ENCODE results near the gene BEND7. TPM values are rescaled to one million over a fixed set of nuclear protein-coding genes. Genes with fewer than 3 reads are reported as not detected.

The BEND7 gene
- polyA plus RNA-seq, 3 donors: 30.5 to 39.7 (median 37.9) TPM

DNA sequence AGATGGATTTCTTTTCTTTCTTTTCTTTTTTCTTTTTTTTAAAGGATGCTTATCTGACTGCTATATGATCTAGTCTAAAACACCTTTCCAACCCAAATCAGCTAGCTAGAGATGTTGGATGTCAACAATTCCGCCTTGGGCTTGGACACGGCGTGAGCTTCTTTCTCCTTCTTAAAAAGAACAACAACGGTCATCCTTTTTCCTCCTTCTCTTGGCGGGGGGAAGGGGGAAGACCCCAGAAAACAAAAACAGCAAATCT lies 1.0 kb downstream of the BEND7 start:
- no peak for DNase-seq (ENCODE audit: extremely low read depth in 1 of 11, low read depth in 9 of 11, low spot score in 4 of 11)

DNA sequence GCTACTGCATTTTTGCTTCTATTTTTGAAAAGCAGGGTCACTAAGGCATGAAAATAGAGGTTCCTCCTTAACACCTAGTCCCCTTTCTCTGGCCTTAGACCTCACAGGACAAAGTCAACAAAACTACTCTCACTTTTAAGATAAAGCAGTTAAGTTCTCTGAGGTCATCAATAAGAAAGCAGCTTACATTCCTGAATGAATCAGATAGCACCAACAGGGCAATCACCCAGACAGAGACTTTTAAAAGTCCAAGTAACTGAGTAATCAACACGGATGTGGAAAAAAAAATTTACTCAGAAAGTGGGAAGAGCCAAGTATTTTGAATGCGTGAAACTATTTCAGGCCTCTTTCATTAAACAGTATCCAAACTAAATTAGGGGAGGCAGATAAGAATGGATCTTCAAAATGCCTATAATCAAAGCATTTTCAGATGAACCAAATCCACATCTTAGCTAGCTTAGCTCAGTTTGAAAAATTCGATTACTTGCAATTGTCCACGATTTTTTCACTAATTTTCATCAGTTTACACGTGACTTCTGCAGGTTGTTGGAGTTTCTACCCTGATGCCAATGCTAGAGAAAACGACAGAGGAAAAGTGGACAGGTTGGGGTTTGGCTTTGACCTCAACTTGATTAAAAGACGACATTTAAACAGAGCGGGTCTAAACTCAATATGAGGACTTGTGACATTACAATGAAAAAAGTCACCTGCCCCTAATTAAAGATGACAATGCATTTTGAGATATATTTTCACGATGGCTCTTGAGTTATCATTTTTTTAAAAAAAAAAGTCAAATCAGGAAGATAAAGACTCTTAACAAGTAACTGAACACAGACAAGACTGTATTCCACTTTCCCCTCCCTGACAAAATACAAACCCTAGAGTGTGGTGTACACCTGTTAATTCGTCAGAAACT lies 1.6 kb downstream of the BEND7 start:
- DNase-seq (ENCODE audit: extremely low read depth in 1 of 11, low read depth in 9 of 11, low spot score in 4 of 11): no peak

DNA sequence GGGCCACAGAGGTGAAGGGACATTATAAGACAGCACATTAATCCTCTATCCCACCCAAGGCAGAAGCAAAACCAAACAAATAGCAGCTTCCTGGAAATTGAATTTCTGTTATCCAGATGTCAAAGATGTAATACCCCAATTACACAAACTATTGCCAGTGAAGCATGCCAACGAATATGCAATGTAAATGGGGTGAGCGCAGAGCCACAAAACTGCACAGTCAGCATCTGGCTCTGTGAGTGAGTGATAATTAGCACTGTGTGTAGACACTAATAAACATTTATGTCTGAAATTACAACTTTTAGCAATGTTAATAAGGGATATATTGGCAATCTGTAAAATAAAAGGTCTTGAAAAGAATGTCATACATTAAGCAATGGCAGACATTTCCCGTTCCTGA lies 3.2 kb downstream of the BEND7 start:
- no peak for DNase-seq (ENCODE audit: extremely low read depth in 1 of 11, low read depth in 9 of 11, low spot score in 4 of 11)

DNA sequence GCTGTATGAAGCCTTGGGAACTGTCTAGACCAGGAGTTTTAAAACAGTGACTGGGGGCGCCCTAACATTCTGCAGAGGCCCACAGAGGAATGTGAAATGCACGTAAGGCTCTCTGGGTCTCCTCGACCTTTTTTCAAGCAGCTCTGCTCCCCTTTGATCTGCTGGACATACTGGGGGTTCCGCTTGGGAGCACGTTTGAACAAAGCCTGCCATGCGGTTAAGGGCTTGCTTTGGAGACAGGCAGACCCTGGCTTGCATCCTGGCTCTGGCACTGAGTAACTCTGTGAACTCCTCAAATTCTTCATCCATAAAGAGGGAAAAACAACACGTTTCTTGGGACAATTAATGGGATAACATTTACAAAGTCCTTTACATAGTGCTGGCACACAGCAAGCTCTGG lies 7.8 kb downstream of the BEND7 start:
- DNase-seq (ENCODE audit: extremely low read depth in 1 of 11, low read depth in 9 of 11, low spot score in 4 of 11): peak in 1 of 11 donors; percentile 5

DNA sequence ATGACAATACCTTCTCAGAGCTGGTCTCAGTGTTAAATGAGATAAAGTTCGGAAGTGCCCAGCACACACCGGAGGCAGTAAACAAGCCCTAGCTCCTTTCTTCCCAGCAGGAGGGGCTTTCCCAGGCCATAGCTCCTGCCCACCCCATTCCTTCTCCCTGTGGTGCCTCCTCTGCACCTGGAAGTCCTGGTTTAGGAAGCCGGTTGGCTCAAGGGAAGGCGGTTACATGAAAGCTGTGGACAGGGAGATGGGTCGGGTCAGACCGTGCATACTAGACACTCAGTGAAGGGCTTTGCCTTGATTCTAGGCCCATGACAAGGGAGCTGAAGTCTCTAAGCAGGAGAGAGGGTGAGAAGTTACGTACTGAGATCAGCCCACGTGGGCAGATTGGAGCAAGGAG lies 8.6 kb downstream of the BEND7 start:
- DNase-seq (ENCODE audit: extremely low read depth in 1 of 11, low read depth in 9 of 11, low spot score in 4 of 11): no peak

DNA sequence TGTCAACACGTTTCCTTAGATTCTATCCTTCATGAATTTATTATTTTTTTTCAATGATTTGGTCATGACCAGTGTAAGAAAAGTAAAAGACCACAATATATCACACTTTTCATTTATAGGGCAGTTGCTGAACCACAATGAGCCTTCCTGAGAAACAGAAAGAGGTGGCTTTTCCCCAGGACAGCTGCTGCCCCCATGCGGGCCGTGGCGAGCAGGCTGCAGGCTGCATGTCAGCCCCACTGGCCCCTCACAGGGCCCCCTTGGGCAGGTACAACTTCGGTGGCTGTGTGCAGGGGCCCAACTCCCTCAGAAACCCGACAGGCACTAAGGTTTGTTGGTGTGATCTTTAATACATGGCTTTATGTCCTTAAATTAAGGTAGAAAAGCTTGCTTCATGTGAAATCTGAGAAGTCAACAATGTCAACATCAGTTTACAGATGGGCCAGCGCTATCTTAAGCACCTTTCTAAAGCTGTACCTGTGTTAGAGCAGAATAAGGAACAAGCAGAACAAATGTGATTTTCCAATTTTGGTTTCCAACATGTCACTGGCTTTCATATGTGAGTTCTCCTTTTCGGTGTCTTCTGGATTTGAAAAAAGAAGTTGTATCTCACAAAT lies 10.6 kb downstream of the BEND7 start:
- DNase-seq (ENCODE audit: extremely low read depth in 1 of 11, low read depth in 9 of 11, low spot score in 4 of 11): peak in 1 of 11 donors; percentile 7

DNA sequence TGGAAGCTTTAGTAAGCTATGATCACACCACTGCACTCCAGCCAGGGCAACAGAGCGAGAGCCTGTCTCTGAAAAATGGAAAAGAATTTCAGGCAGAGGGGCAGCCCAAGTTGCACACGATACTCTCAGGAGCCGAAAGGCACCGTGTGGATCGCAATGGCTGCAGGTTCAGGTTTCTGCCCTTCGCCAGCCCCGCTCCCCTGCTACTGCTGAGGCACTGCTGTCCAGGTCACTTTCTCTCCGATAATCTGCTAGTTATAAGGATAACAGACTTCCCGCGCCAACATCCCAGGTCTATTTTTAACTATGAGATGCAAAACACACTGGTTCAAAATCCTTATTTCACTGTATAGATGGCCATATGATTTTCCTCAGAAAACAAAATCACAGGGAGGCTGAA lies 11.1 kb downstream of the BEND7 start:
- no peak for DNase-seq (ENCODE audit: extremely low read depth in 1 of 11, low read depth in 9 of 11, low spot score in 4 of 11)

DNA sequence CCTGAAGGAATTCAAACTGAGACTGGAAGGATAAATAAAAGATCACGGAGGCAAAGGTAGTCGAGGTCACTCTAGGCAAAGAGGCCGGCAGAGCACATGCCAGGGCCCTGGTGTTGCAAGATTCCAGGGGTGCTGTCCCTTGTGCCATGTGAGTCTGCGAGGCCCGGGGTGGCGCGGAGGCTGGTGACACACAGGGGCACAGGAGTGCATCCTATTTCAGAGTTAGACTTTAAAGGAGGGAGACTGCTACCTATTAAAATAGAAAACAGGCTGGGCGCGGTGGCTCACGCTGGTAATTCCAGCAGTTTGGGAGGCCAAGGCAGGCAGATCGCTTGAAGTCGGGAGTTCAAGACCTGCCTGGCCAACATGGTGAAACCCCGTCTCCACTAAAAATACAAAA lies 12.6 kb downstream of the BEND7 start:
- DNase-seq (ENCODE audit: extremely low read depth in 1 of 11, low read depth in 9 of 11, low spot score in 4 of 11): no peak

DNA sequence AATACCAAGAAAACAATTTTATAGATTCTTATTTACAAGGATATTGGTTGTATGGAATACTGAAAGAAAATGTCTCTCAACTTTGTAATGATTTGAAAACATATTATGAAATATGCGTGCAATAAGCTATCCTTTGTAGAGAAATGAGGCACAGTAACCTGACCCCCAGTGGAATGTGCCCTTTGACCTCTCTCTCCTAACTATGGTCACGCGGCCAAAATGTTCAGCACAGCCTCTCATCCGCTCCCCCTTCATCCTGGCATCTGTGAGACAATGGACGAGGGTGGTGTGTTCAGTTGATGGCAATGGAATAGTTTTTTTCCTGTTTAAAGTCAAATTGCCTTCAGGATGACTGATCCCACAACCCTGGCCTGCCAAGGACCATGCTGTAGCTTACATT lies 13.3 kb downstream of the BEND7 start:
- DNase-seq (ENCODE audit: extremely low read depth in 1 of 11, low read depth in 9 of 11, low spot score in 4 of 11): no peak

DNA sequence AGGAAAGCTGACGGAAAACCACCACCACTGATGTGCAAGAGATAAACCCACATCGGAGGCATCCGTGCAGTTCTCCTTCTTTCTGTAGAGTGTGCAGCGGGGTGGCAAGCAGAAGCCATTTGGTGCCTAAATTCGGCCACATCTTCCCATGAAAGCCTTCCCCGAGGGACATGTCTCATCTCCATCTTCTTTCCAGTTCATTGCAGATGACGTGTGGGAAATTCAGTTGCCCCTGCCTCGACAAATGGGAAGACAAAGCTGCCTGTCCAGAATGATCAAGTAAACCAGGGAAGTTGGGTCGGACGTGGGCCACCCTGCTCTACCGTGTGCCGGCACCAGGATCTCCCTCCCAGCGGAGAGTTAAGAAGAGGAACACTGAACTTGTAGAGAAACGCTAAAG lies 14.5 kb downstream of the BEND7 start:
- DNase-seq (ENCODE audit: extremely low read depth in 1 of 11, low read depth in 9 of 11, low spot score in 4 of 11): no peak

DNA sequence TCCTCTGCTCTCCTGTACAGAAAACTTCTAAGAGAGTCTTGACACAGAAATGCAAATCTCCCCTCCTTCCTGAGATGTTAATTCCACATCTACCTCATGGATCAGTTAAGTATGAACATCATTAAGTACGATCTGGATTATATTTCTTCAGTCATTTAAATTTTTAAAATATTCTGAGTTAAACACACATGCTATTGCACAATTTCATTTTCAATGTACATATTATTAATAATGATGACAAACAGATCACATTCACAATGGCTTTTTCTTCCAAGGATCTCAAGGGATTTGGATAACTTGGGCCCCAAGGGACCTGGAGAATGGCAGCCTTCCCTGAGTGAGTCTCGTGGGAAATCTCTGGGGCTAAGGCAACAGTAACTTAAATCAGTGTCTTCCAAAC lies 16.2 kb downstream of the BEND7 start:
- DNase-seq (ENCODE audit: extremely low read depth in 1 of 11, low read depth in 9 of 11, low spot score in 4 of 11): no peak

DNA sequence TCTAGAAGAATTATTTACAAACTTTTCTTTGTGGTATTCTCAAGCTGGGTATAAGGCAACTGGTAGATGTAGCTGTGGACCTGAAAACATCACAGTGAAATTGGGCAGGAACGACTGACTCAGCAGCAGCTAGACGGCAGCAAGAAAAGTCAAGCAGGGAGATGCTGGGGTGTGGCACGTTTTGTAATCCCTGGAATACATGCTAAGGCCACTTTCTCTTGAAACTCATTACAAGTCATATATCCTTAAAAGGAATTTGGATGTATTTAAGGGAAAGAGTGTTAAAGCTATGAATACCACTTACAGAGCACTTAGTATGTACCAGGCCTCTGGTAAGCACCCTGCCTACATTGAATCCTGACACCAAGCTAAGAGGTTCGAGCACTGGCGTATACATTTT lies 17.4 kb downstream of the BEND7 start:
- no peak for DNase-seq (ENCODE audit: extremely low read depth in 1 of 11, low read depth in 9 of 11, low spot score in 4 of 11)

DNA sequence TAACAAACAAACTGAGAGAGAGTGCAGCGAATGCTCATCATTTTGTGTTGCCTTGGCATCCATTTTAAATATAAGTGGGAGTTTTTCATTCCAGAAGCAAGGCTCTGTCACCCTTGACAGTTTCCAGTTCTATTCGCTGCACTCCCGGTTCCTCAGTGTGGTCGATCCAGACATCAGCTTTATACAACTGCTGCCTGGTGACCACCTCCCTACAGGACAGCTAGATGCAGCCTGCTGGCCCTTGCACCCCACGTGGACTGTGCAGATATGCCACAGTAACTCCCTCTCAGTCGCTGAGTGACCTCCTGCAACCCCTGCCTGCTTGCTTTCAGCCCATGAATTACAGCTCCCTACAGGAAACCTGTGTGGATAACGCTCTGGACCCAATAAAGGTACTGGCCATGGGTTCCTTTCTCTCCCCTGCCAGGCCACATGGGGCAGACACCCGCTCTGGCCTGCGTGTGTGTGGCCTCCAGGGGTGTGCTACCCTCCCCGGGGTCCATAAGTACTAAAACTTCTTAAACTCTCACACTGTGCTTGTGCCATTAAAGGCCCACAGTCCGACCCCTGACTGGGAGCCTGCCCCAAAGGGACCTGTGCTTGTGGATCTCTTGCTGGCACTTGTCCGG lies 23.6 kb downstream of the BEND7 start:
- peak in 1 of 11 donors; percentile 20 for DNase-seq (ENCODE audit: extremely low read depth in 1 of 11, low read depth in 9 of 11, low spot score in 4 of 11)

DNA sequence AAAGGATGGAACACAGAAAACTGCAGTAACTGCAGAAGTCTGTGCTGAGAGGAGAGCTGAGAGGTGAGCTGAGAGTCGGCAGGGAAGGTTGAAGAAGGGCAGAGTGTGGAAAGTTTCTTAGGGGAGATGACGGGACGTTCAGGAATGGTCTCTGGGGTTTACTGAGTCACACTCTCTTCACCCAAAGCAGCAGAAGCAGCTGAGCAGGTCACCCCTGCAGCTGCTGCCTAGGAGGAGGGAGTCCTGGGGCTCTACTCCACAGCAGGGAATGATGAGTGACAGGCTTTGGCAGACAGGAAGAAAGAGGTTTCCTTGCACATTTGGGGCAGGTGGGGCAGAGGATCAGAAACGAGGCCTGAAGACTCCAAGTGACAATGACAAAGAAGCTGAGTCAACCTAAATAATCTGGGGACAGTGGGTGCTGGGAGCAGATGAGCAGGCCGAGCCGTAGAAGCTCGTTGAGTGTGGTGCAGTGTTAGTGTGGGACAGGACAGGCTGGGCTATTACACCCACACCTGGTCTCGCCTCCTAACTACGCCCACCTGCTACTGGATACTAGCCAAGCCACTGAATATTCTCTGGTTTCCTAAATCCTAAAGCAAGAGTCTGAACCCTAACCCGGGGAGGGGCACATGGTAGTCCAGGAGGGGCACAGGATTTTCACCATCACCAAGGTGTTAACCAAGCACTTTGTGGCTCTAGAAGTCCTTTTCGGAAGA lies 24.9 kb downstream of the BEND7 start:
- DNase-seq (ENCODE audit: extremely low read depth in 1 of 11, low read depth in 9 of 11, low spot score in 4 of 11): no peak

DNA sequence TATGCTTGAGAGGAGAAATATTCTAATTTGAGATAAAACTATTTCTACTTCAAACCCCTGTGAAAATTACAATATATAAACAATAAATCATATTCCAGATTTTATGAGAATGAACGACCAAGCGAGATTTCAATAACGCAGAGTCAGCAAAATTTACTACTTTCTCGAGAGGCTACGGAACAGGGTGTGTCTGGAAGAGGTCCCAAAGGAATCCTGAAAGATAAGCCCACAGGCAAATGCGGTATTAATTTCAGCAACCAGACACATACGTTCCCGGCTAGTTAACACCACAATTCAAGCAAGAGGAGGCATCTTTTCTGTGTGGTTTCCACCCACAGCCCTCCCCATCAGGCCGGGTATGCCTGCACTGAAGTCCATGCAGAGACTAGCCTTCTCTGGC lies 26.4 kb downstream of the BEND7 start:
- no peak for DNase-seq (ENCODE audit: extremely low read depth in 1 of 11, low read depth in 9 of 11, low spot score in 4 of 11)

DNA sequence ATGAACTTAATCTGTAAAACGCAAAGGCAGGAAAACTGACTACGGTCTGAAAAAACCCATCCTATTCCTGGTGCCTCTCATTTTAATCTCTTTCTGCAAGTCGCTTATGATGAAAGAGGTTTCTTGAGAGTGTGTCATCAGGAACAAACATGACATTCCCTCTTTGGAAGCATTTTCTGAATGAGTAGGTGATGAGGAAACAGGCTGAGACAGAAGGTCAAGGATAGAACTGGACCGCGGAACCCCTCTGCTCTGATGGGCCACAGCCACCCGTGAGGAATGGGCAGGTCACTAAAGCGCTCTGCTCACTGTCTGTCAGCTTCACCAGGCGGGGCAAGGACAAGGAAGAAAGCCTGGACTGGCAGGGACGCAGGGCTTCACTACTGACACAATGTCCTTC lies 28.6 kb downstream of the BEND7 start:
- DNase-seq (ENCODE audit: extremely low read depth in 1 of 11, low read depth in 9 of 11, low spot score in 4 of 11): no peak

DNA sequence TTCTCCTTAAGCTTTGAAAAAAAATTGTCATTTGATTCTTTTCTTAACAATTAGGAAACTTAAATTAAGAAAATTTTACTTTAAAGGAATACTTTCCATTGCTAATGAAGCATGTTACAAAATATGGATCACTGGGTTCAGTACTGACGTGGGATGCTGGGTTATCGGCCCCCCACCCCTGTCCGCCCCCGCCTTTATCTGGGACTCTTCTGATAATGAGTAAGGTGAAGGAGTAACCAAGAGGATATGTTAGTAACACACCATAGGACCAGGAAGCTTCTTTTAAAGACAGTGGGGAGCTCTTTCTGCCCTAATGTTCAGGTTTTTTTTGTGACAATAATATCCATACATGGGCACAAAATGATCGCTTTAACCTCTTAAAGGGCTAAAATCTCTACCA lies 29.7 kb downstream of the BEND7 start:
- DNase-seq (ENCODE audit: extremely low read depth in 1 of 11, low read depth in 9 of 11, low spot score in 4 of 11): no peak

DNA sequence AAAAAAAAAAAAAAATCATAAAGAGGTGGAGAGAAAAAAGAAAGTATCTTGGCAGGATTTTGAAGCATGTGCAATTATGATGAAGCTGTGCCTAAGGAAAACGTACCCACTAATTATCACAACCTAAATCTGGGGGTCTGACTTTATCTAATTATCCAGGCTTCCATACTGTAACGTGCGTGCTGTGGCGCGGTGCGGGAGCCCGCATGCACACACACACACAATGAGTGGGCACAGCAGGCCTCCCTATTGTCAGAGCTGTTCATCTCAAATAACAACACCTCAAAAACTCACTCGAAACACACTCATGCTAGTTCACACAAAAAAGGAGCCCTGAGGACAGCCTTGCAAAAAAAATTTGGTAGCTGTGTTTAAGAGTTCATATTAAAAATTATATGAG lies 31.9 kb downstream of the BEND7 start:
- DNase-seq (ENCODE audit: extremely low read depth in 1 of 11, low read depth in 9 of 11, low spot score in 4 of 11): no peak

DNA sequence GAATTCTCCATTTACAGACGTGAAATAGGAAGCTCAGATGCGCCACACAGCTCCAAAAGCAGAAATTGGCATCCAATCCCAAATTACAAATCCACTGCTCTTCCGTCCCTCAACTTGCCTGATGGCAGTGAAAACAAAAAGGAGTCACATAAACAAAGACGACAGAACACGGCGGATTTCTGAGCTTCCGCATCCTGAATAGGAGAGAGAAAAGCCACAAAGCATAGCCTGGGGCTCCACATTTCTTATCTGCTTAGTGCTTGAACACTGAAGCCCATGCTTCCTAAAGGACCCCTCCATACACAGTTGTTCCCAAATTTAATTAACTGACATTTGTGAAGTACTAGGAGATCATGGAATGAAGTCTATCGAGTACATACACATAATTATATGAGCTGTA lies 32.6 kb downstream of the BEND7 start:
- no peak for DNase-seq (ENCODE audit: extremely low read depth in 1 of 11, low read depth in 9 of 11, low spot score in 4 of 11)

Data from renal cortex interstitium (tissue), 11 donors.